ENCODE results near the gene IQCK. TPM values are rescaled to one million over a fixed set of nuclear protein-coding genes. Genes with fewer than 3 reads are reported as not detected.

Gene IQCK
- total RNA-seq, 1 donor from 2014 or later, result 5.8 TPM

- peaks cover 7% of the 10 kb centered on the region for H3K4me1 Mint-ChIP-seq (ENCODE audit: unreplicated experiment)
- no peaks in the 10 kb centered on the region for H3K9me3 Mint-ChIP-seq (ENCODE audit: unreplicated experiment)
- no peak for DNase-seq (ENCODE audit: extremely low spot score, unreplicated experiment)
- no peak overlapping the region for H3K4me3 Mint-ChIP-seq (ENCODE audit: unreplicated experiment)
- no peak overlapping the region for H3K27ac Mint-ChIP-seq (ENCODE audit: unreplicated experiment)
- H3K27me3 Mint-ChIP-seq (ENCODE audit: unreplicated experiment), result no peaks in the 10 kb centered on the region
- H3K36me3 Mint-ChIP-seq (ENCODE audit: unreplicated experiment), result peaks cover 4% of the 10 kb centered on the region
- TF ChIP-seq CTCF (IDR thresholded peaks at IDR 0.05), result no peak
These were observed 15.5 kb downstream of the IQCK start for GRCh38 chr16:19733551-19733950.

- no peak overlapping the region for H3K27ac Mint-ChIP-seq (ENCODE audit: unreplicated experiment)
- H3K4me1 Mint-ChIP-seq (ENCODE audit: unreplicated experiment), result peaks cover 7% of the 10 kb centered on the region
- H3K9me3 Mint-ChIP-seq (ENCODE audit: unreplicated experiment), result no peaks in the 10 kb centered on the region
- H3K4me3 Mint-ChIP-seq (ENCODE audit: unreplicated experiment), result no peak overlapping the region
- H3K36me3 Mint-ChIP-seq (ENCODE audit: unreplicated experiment), result peaks cover 4% of the 10 kb centered on the region
- TF ChIP-seq CTCF (IDR thresholded peaks at IDR 0.05), result no peak
- DNase-seq (ENCODE audit: extremely low spot score, unreplicated experiment), result no peak
- no peaks in the 10 kb centered on the region for H3K27me3 Mint-ChIP-seq (ENCODE audit: unreplicated experiment)
These were observed 17.2 kb downstream of the IQCK start for GRCh38 chr16:19735074-19735867.

GRCh38 chr16:19737306-19738038, 19.4 kb downstream of the IQCK start:
- Mint-ChIP-seq H3K36me3 (ENCODE audit: unreplicated experiment) (peaks cover 3% of the 10 kb centered on the region), H3K4me1 (ENCODE audit: unreplicated experiment) (peaks cover 7% of the 10 kb centered on the region), H3K27ac (ENCODE audit: unreplicated experiment) (no peak overlapping the region)

GRCh38 chr16:19741354-19741753, 23.3 kb downstream of the IQCK start:
- no peaks in the 10 kb centered on the region for H3K9me3 Mint-ChIP-seq (ENCODE audit: unreplicated experiment)
- DNase-seq (ENCODE audit: extremely low spot score, unreplicated experiment), result no peak
- H3K4me1 Mint-ChIP-seq (ENCODE audit: unreplicated experiment), result peaks cover 3% of the 10 kb centered on the region
- no peak overlapping the region for H3K27ac Mint-ChIP-seq (ENCODE audit: unreplicated experiment)
- no peaks in the 10 kb centered on the region for H3K36me3 Mint-ChIP-seq (ENCODE audit: unreplicated experiment)
- TF ChIP-seq CTCF (IDR thresholded peaks at IDR 0.05), result no peak
- H3K27me3 Mint-ChIP-seq (ENCODE audit: unreplicated experiment), result no peaks in the 10 kb centered on the region
- H3K4me3 Mint-ChIP-seq (ENCODE audit: unreplicated experiment), result no peak overlapping the region

More at GRCh38 chr16:19737306-19738038, 19.4 kb downstream of the IQCK start:
- H3K9me3 Mint-ChIP-seq (ENCODE audit: unreplicated experiment), result no peaks in the 10 kb centered on the region
- TF ChIP-seq CTCF (IDR thresholded peaks at IDR 0.05), result no peak
- H3K4me3 Mint-ChIP-seq (ENCODE audit: unreplicated experiment), result no peak overlapping the region
- no peaks in the 10 kb centered on the region for H3K27me3 Mint-ChIP-seq (ENCODE audit: unreplicated experiment)
- DNase-seq (ENCODE audit: extremely low spot score, unreplicated experiment), result no peak

- no peak overlapping the region for H3K27ac Mint-ChIP-seq (ENCODE audit: unreplicated experiment)
- no peak for TF ChIP-seq CTCF (IDR thresholded peaks at IDR 0.05)
- peaks cover 5% of the 10 kb centered on the region for H3K4me1 Mint-ChIP-seq (ENCODE audit: unreplicated experiment)
- H3K36me3 Mint-ChIP-seq (ENCODE audit: unreplicated experiment), result no peaks in the 10 kb centered on the region
- no peak overlapping the region for H3K4me3 Mint-ChIP-seq (ENCODE audit: unreplicated experiment)
- H3K27me3 Mint-ChIP-seq (ENCODE audit: unreplicated experiment), result no peaks in the 10 kb centered on the region
- H3K9me3 Mint-ChIP-seq (ENCODE audit: unreplicated experiment), result no peaks in the 10 kb centered on the region
- no peak for DNase-seq (ENCODE audit: extremely low spot score, unreplicated experiment)
These were observed 25.7 kb downstream of the IQCK start for GRCh38 chr16:19743816-19744159.
